ENCODE data around the gene SCMH1.
A peak's percentile ranks its signal among the peaks of the same experiment; 100 is the strongest.

SCMH1 gene

GRCh38 chr1:41021526-41022308 is 220.4 kb downstream of the SCMH1 start, which contains the start of gene SLFNL1:
TSS of gene SLFNL1 (minus strand) at chr1:41021725. CDS start at chr1:41020660, 1,065 bp downstream.
- DNase-seq, result no peak

GRCh38 chr1:41020654-41021053 is 221.5 kb downstream of the SCMH1 start:
- no peak for DNase-seq

DNA sequence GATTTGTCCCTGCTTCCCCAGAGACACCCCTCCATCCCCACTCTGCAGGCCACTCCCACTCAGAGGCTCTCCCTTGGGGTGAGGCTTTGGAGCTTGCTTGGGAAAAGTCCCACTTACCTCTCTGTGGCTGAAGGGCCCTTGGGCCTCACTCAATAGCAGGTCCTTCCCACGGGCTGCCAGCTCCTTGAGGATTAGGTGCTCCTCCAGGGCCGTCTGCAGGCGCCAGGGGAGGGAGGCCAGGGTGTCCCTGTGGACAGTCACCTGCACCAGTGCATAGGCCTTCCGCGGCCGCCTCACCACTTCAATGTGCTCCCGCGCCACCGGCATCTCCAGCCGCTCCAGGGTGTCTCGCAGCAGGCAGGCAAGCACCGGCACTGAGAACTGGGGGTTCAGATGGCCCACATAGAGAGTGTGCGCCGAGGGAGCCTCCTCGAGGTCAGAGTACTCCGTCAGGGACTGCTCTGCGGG is 222.0 kb downstream of the SCMH1 start:
- no peak for DNase-seq

GRCh38 chr1:41019353-41019745 is 222.8 kb downstream of the SCMH1 start:
- DNase-seq, result no peak

DNA sequence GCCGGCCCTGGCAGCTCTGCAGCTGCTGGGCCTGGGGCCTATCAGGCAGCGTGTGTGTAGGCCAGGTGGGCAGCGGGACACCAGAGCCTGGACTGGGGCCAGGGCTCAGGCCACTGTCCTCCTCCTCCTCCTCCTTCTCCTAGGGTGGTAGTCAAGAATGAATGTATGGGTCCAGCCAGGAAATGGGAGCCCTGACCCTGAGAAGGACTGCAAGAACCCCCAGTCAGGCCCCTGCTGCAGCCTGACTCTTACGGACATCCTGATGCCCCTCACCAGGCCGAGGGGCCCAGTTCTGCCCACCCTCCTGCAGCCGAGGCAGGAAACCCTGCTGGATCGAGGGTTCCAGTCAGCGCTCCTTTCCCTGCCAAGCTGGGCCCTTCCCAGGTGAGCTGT is 224.1 kb downstream of the SCMH1 start:
- no peak for DNase-seq

- DNase-seq, result no peak
Observed at GRCh38 chr1:41017141-41018017, 224.7 kb downstream of the SCMH1 start.

- DNase-seq, result no peak
Observed at GRCh38 chr1:41015897-41016470, 226.1 kb downstream of the SCMH1 start.

- DNase-seq, result no peak
Observed at GRCh38 chr1:41015281-41015896, 226.7 kb downstream of the SCMH1 start.

DNA sequence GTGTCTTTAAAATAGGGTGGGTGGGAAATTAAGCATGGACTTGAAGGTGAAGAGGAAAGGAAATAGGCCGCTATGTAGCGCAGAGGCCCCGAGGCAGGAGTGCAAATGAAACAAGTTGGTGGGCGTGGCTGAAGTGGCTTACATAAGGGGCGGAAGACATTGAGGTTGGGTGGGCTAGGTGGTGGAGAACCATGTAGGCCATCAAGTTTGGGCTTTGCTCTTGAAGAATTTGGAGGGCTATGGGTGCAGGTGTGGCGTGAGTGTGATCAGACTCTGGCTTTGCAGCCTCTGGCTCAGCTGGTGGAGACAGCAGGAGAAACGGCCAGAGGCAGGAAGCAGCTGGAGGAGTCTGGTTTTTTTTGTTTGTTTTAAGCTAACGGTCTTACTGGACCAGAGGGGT is 227.2 kb downstream of the SCMH1 start:
- no peak for DNase-seq

- no peak for DNase-seq
Observed at GRCh38 chr1:41013796-41014195, 228.3 kb downstream of the SCMH1 start.

GRCh38 chr1:41013024-41013423 is 229.1 kb downstream of the SCMH1 start:
- DNase-seq, result no peak

- no peak for DNase-seq
Observed at GRCh38 chr1:41010345-41010744, 231.8 kb downstream of the SCMH1 start.

DNA sequence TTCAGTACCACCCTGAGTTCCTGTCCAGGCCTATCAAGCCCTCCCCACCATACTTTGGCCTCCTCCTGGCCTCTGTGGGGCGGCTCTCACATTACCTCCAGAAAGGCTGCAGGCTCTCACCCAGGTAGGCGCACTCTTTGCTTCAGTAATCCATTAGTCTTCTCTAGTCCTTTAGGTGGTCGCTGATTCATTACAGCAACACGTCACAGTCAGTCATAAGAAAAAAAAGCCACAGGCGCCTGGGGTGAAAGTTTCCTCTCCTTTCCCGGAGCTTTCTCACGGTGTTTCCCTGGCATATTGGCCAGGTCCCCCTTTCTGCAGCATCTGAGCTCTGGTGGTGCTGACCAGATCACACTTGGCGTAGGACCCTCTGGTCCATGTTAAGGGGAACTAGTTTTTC is 232.6 kb downstream of the SCMH1 start:
- DNase-seq, result no peak

DNA sequence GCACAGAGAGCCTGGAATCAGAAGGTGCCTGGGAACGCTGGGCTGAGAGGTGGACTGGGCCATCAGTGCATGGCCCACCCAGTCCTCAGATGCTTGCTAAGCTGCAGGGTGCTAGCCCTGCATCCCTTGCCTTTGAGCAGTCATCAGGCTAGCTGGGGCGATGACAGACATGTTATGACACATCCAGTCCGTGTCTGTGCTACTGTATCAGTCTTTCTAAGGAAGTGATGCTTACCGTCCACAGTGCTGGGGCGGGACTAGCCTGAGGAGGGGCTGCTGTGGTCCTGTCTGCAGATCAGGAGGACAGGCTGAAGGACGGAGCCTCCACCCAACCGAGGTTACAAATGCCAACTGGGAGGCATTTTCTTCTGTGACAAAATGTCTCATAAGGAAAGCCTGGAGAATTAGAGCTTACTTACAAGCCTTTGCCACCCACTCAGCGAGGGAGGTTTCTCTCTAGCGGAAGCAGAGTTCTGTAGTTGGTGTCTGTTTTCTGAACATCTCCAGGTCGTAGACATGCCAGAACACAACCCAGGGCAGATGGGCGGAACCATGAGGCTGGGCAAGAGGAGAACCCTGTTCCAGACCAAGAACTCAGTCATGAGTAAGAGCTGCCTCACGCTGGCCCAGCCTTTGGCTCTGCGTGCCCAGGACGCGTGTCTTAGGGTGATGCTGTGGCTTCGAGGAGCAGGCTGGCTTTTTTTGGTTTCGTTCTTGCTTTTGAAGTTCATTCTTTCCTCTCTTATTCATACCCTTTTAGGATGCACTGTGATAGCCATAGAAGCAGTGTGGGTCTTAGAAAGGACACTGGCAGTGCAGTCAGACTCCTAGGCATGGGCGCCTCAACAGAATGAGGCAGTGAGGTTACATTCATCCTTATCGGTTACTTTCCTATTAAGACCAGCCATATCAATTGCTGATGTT is 234.9 kb downstream of the SCMH1 start:
- no peak for DNase-seq

- DNase-seq, result no peak
Observed at GRCh38 chr1:41005876-41006275, 236.2 kb downstream of the SCMH1 start.

DNA sequence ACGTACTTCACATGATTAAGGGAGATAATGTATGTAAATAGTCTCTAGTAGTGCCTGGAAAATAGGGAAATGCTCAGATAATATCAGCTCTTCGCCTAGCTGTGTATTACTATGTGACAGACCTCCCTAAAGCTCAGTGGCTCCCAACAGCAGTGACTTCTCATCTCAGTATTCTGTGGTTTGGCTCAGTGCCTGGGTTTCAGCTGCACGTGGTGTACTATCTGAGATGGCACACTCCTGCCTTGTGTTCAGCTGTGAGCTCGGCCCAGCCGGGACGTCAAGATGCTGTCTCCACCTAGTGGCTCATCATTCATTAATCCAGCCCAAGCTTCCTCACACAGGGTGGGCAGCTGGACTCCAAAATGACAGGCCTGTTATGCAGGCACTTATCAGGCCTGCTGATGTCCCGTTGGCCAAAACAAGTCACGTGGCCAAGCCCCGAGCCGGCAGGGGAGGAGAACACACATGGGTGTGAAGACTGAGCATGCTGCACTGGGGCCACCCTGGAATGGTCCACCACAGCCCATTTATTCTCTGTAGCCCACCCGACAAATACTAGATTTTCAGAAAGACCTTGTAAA is 238.4 kb downstream of the SCMH1 start:
- DNase-seq, result peak; percentile 77

GRCh38 chr1:41003127-41003639 is 238.9 kb downstream of the SCMH1 start:
- no peak for DNase-seq

DNA sequence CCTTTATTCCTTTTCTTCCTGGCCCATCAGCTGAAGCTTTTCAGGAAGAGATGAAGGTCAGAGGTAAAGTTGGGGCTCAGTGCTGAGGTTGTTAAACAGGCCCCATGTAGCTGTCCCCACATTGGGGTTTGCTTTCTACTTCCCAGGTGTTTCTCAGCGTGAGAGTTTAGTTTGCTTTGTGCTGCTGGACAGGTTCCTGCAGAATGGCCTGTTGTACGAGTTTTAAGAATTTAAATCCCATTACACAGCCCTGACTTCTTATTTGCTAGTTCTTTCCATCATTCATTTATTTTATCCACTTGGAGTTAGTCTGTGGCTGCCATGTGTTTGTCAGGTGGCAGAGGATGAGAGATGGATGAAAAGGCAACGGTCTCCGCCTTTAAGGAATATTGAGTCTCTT is 243.4 kb downstream of the SCMH1 start:
- no peak for DNase-seq

DNA sequence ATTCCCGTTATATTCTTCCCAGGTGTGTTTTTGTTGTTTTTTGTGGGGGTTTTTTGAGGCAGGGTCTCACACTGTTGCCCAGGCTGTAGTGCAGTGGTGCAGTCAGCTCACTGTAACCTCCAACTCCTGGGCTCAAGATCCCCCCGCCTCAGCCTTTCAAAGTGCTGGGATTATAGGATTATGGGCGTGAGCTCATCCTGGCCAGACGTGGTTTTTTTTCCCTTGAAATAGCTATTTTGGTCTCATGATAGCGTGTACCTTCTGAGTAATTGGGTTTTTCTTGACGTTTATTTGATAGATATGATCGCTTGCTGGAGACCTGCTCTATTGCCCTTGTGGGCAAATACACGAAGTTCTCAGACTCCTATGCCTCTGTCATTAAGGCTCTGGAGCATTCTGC is 245.0 kb downstream of the SCMH1 start:
- DNase-seq, result no peak

DNA sequence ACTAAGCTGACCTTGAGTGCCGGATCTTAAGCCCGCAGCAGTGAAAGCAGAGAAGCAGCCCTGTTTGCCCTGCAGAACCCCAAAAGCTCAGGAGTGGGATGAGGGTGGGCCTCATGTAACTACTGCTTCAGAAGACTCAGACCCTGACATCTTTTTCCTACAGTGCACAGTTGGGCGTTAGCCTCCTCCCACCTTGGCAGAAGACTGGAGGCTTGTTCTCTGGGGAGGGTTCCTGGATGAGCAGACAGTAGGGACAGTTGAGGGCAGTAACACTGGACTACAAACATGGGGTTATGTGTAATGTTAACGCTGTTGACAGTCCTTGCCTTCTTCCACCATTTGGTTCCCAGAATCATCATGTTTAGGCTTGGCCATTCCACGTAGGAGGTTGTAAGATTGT is 253.0 kb downstream of the SCMH1 start:
- no peak for DNase-seq

- no peak for DNase-seq
Observed at GRCh38 chr1:40988280-40988679, 253.8 kb downstream of the SCMH1 start.

Measured in activated CD4-positive, alpha-beta T cell treated with anti-CD3 and anti-CD28 coated beads for 1 hour (primary cell).